HEK293T (cell line): ENCODE data around the gene SMIM15.
"Not testable (repeated sequence)": the region's sequence is repeated elsewhere in the genome, so short reads cannot be mapped to it uniquely, and the experiment has no call there.

Source experiments
- CTCF ChIA-PET: fragments of 350-600 bp; formaldehyde crosslinking; extraction: SDS; loops from one replicate; lab custom pipeline; 2021; ENCODE audit warnings: antibody characterized with exemption, inconsistent platforms; lab: Yijun Ruan, JAX
- POLR2A ChIA-PET: fragments of 350-600 bp; formaldehyde crosslinking; extraction: SDS; loops from one replicate; lab custom pipeline; 2020; ENCODE audit warnings: antibody characterized with exemption, inconsistent platforms; lab: Yijun Ruan, JAX
- DNase-seq: peaks from one replicate; pipeline ENCODE4 v3.0.0; 2012; ENCODE audit warnings: mixed read lengths; ENCODE audit errors: extremely low spot score
- ARNT ChIP-seq: fragments of 450-650 bp; IDR thresholded peaks from 2 replicates; pipeline ENCODE4 v1.6.1; 2017; ENCODE audit warnings: mild to moderate bottlenecking
- BHLHE40 ChIP-seq: fragments of 450-650 bp; IDR thresholded peaks from 2 replicates; pipeline ENCODE4 v1.6.1; 2016; ENCODE audit warnings: mild to moderate bottlenecking, moderate library complexity, borderline replicate concordance
- CTBP1 ChIP-seq: fragments of 450-650 bp; IDR thresholded peaks from 2 replicates; pipeline ENCODE4 v1.6.1; 2016; ENCODE audit warnings: borderline replicate concordance
- ELF4 ChIP-seq: fragments of 450-650 bp; IDR thresholded peaks from 2 replicates; pipeline ENCODE4 v1.6.1; 2017; ENCODE audit warnings: antibody characterized with exemption
- FOXA1 ChIP-seq: fragments of 450-650 bp; IDR thresholded peaks from 2 replicates; pipeline ENCODE4 v1.6.1; 2016; ENCODE audit warnings: mild to moderate bottlenecking
- FOXK2 ChIP-seq: fragments of 450-650 bp; IDR thresholded peaks from 2 replicates; pipeline ENCODE4 v1.6.1; 2016; ENCODE audit warnings: mild to moderate bottlenecking
- FOXM1 ChIP-seq: fragments of 450-650 bp; IDR thresholded peaks from 2 replicates; pipeline ENCODE4 v1.6.1; 2017; ENCODE audit warnings: mild to moderate bottlenecking, borderline replicate concordance
- HDGF ChIP-seq: fragments of 450-650 bp; IDR thresholded peaks from 2 replicates; pipeline ENCODE4 v1.6.1; 2017; ENCODE audit warnings: antibody characterized with exemption, borderline replicate concordance
- L3MBTL2 ChIP-seq: fragments of 450-650 bp; conservative IDR thresholded peaks from 2 replicates; pipeline ENCODE4 v1.6.1; 2016; ENCODE audit warnings: mild to moderate bottlenecking
- LEF1 ChIP-seq: fragments of 450-650 bp; IDR thresholded peaks from 2 replicates; pipeline ENCODE4 v1.6.1; 2017; ENCODE audit warnings: mild to moderate bottlenecking, borderline replicate concordance
- NFRKB ChIP-seq: fragments of 450-650 bp; IDR thresholded peaks from 2 replicates; pipeline ENCODE4 v1.6.1; 2016; ENCODE audit warnings: mild to moderate bottlenecking, moderate library complexity
- PKNOX1 ChIP-seq: fragments of 450-650 bp; IDR thresholded peaks from 2 replicates; pipeline ENCODE4 v1.6.1; 2016
- SP1 ChIP-seq: fragments of 450-650 bp; IDR thresholded peaks from 2 replicates; pipeline ENCODE4 v1.6.1; 2017
- SUZ12 ChIP-seq: fragments of 450-650 bp; IDR thresholded peaks from 2 replicates; pipeline ENCODE4 v1.6.1; 2016; ENCODE audit warnings: mild to moderate bottlenecking
- TARDBP ChIP-seq: fragments of 450-650 bp; IDR thresholded peaks from 2 replicates; pipeline ENCODE4 v1.6.1; 2016
- ZNF384 ChIP-seq: fragments of 450-650 bp; IDR thresholded peaks from 2 replicates; pipeline ENCODE4 v1.6.1; 2016

SMIM15 gene

GRCh38 chr5:61198606-61199005, 36.3 kb upstream of the SMIM15 start:
- TF ChIP-seq FOXK2 (no peak), SUZ12 (no peak), PKNOX1 (no peak), ELF4 (no peak), LEF1 (no peak), HDGF (no peak), FOXA1 (no peak), CTBP1 (no peak), ZNF384 (no peak)
- ChIA-PET CTCF (no interaction called here), POLR2A (no interaction called here)
- DNase-seq = no peak

GRCh38 chr5:61187826-61188225, 25.6 kb upstream of the SMIM15 start:
- DNase-seq, CTCF ChIA-PET, POLR2A ChIA-PET: not testable (repeated sequence)

GRCh38 chr5:61187352-61187751, 25.1 kb upstream of the SMIM15 start:
- DNase-seq, POLR2A ChIA-PET, CTCF ChIA-PET: not testable (repeated sequence)

- ChIA-PET CTCF (no interaction called here), POLR2A (no interaction called here)
- DNase-seq = no peak
- no peak for TF ChIP-seq FOXK2
Measured at GRCh38 chr5:61186634-61187033, 24.4 kb upstream of the SMIM15 start.

- no peak for DNase-seq
- TF ChIP-seq FOXK2 (no peak), FOXM1 (no peak), BHLHE40 (no peak), SUZ12 (no peak), CTBP1 (no peak), SP1 (no peak), ZNF384 (no peak), HDGF (no peak), LEF1 (no peak), ELF4 (no peak), ARNT (no peak), NFRKB (no peak), L3MBTL2 (no peak), TARDBP (no peak)
- ChIA-PET CTCF (no interaction called here), POLR2A (no interaction called here)
Measured at GRCh38 chr5:61184708-61185107, 22.4 kb upstream of the SMIM15 start.

GRCh38 chr5:61183538-61183937, 21.3 kb upstream of the SMIM15 start:
- ChIA-PET POLR2A (no interaction called here), CTCF (no interaction called here)
- DNase-seq = no peak
- TF ChIP-seq L3MBTL2 (no peak), SUZ12 (no peak), ELF4 (no peak), LEF1 (no peak), HDGF (no peak), FOXM1 (no peak), PKNOX1 (no peak), BHLHE40 (no peak), SP1 (no peak), NFRKB (no peak), FOXA1 (no peak), TARDBP (no peak), ZNF384 (no peak), CTBP1 (no peak), ARNT (no peak)

GRCh38 chr5:61182449-61182848, 20.2 kb upstream of the SMIM15 start:
- TF ChIP-seq BHLHE40 = no peak
- no peak for TF ChIP-seq ARNT
- TF ChIP-seq CTBP1 = no peak
- no peak for TF ChIP-seq FOXA1
- ChIA-PET POLR2A (no interaction called here), CTCF (no interaction called here)
- no peak for DNase-seq

- ChIA-PET CTCF (no interaction called here), POLR2A (no interaction called here)
- no peak for DNase-seq
- TF ChIP-seq SP1 (no peak), FOXA1 (no peak), TARDBP (no peak), LEF1 (no peak), FOXM1 (no peak), CTBP1 (no peak), ARNT (no peak), FOXK2 (no peak), ELF4 (no peak), NFRKB (no peak), ZNF384 (no peak), PKNOX1 (no peak), BHLHE40 (no peak), SUZ12 (no peak), L3MBTL2 (no peak), HDGF (no peak)
Measured at GRCh38 chr5:61180886-61181285, 18.6 kb upstream of the SMIM15 start.
